GM21737 (cell line): ENCODE results near the gene APBA3.

Experiments used
- ATAC-seq: cut with Tn5 transposase; IDR thresholded peaks from one replicate; pipeline ENCODE4 v1.9.1; 2021; ENCODE audit warnings: mild to moderate bottlenecking, moderate library complexity; ENCODE audit not compliant: unreplicated experiment

Gene APBA3

GRCh38 chr19:3788996-3789778 is 27.7 kb upstream of the APBA3 start:
- no peak for ATAC-seq

GRCh38 chr19:3785938-3786824 is 24.7 kb upstream of the APBA3 start, which contains the start of gene MATK:
MATK (minus strand) TSS chr19:3786381; CDS start chr19:3785135, 1,246 bp downstream.
- ATAC-seq = no peak

GRCh38 chr19:3785451-3785937 is 24.0 kb upstream of the APBA3 start:
- no peak for ATAC-seq

- ATAC-seq = no peak
Observed at GRCh38 chr19:3784607-3785450, 23.3 kb upstream of the APBA3 start.

GRCh38 chr19:3783660-3784584 is 22.4 kb upstream of the APBA3 start:
- ATAC-seq = no peak

GRCh38 chr19:3782903-3783302 is 21.4 kb upstream of the APBA3 start:
- ATAC-seq = no peak

- ATAC-seq = no peak
Observed at GRCh38 chr19:3782330-3782729, 20.8 kb upstream of the APBA3 start.

- no peak for ATAC-seq
Observed at GRCh38 chr19:3781603-3782002, 20.1 kb upstream of the APBA3 start.

GRCh38 chr19:3780786-3781304 is 19.4 kb upstream of the APBA3 start:
- no peak for ATAC-seq

GRCh38 chr19:3778899-3779723 is 17.6 kb upstream of the APBA3 start:
- no peak for ATAC-seq

- ATAC-seq = no peak
Observed at GRCh38 chr19:3778104-3778867, 16.8 kb upstream of the APBA3 start.

- no peak for ATAC-seq
Observed at GRCh38 chr19:3776479-3777040, 15.1 kb upstream of the APBA3 start.

- no peak for ATAC-seq
Observed at GRCh38 chr19:3775831-3776230, 14.3 kb upstream of the APBA3 start.

GRCh38 chr19:3775374-3775711 is 13.9 kb upstream of the APBA3 start:
- ATAC-seq = no peak

- no peak for ATAC-seq
Observed at GRCh38 chr19:3774621-3775373, 13.3 kb upstream of the APBA3 start.

- ATAC-seq = no peak
Observed at GRCh38 chr19:3773814-3774515, 12.5 kb upstream of the APBA3 start.
